GM19099 (cell line): ENCODE results near the gene IFT43.

ENCODE experiments used
- POLR2A ChIP-seq: IDR thresholded peaks from 3 replicates; pipeline ENCODE4 v1.6.1; 2011; ENCODE audit warnings: low read depth; ENCODE audit not compliant: insufficient read length; ENCODE audit errors: extremely low read depth

Gene IFT43

DNA sequence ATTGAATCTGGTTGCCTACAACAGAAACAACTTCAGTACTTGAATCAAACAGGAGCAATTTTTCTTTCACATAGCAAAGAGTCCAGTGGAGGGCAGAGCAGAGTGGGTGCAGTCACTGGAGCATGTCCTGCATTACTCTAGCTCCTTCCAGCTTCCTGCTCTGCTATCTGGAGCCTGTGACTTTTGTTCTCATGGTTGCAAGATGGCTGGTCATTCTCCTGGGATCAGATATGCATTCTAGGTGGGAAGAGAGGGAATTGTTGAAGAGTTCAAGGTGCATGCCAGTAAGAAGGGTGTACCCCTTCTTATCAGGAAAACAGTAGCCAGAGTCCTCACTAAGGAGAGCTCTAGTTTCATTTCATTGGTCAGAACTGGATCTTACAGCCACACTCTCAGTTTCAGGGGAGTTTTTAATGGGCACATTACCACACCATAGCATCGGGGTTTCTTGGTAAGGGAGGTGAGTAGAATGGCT, 8.0 kb downstream of the IFT43 start:
- TF ChIP-seq POLR2A: no peak

DNA sequence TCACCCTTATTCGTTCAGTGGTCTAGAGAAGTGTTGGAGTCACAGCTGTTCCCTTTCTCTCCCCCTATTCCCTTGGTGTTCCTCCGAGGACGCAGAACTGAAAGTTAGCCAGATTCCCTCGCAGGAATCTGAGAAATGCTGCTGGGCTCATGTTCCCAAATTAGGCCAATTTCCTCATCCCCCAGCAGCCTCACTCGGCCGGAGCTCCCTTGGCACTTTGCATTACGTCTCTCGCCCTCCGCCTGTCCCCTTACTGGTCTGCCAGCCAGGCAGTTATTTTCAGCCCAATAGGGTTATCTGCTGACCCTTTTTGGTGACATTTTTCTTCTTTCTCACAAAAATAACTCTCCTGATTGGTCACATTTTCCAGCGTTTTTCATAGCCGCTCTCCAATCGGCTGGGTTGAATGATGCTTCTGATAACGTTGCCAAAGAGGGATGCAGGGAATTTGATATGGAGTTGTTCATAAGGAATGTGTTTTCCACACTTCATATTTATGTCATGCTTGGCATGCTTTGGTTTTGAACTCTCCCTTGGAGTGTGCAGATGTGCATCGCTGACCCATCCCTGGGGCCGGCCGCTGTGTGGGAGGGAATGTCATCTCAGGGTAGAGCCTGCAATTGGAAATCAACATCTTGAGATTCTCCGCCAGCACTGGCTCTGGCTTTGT, 9.9 kb downstream of the IFT43 start:
- TF ChIP-seq POLR2A: no peak

DNA sequence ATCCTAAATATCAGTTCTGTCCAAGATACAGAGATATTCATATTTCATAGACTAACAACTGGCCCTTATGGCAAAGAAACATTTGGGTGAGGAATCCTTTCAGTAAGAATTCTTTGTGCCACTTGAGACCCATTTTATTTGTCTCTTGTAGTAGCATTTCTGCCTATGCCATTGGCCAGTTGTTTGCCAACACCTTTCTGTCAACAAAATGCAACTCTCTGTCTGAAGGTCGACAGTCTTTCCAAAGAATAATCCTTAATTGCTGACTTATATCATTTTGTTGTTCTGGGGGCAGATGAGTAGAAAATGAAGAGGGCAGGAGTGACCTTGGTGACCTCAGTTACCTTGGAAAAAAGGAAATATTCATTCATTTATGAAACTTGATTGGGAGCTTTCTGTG, 10.9 kb downstream of the IFT43 start:
- no peak for TF ChIP-seq POLR2A

DNA sequence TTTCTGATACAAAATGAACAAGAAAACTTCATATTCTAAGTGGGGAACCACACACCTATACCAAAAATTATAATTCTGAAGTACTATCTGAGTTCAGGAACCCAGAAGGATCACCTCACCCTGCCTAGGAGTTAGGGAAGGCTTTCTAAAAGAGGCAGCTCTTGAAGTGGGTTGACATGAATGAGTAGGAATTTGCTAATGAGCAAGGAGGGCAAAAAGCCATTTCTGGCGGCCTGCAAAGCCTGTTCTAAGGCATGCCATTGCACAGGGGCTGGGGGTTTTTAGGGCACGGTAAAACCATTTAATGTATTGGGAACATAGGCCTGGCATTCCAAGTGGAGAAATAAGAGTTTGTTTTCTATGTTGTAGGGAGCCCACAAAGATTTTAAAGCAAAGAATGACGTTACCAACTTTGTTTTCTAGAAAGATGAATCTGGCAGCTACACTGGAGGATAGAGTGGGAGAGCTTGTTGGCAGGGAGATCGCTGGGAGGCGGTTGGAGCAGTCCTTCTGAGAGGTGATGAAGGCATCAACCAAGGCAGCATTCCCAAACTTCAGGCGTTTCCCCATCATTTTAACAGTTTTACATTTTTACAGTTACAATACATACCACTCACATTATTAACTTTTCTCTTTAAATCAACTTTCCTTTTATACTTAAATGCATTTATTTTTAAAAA, 14.1 kb downstream of the IFT43 start:
- no peak for TF ChIP-seq POLR2A

DNA sequence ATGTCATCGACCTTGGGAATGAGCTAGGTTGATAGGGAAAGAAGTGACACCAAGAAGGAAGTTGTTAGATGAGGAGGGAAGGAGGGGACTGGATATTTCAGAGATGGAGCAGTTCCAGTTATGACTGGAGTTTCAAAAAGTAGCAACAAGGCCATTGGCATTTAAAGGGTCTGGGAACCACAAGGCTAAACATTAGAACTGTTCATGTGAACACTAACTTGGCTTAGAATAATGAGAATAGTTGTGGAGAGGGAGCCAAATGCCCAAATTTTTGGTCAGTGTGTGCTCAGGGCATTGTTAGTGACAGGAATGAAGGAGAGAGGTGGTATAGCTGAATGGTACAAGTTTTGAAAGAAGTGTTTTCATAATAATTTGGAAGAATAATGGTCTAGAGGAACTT, 16.8 kb downstream of the IFT43 start:
- TF ChIP-seq POLR2A: no peak

DNA sequence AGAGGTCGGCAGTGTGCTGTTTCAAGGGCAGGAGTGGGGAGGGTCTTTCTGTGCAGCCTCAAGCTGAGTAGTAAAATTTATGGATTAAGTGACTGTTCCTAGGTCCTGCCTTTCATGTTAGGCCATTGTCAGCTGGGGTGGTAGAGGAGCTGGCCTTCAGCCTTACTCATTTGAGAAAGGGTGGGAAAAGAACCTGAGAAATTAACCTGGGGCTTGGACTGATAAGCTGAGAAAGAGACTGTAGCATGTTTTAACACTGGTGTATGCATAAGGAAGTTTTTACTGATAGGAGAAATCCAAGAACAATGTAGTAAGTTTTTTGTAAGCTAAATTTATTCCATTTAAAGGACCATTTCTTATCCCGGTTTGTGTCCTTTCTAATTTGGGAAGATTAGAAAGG, 20.7 kb downstream of the IFT43 start:
- no peak for TF ChIP-seq POLR2A

DNA sequence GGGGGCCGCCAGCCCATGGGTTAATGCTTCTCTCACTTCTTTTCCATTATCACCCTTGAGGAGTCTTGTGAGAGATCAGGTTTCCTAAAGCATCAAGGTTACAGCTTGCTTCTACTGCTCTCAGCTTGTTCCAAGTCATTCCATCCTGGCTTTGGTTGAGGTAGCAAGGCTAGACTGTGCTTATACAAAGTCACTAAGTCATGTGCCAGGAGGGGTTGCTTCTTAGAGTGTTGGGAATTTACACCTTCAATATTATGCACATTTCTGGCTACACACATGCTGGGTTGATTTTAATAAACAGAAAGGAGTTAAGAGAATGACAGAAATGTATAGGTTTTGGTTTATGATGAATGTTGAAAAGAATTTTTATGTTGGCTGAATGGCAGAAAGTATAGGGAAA, 21.8 kb downstream of the IFT43 start:
- no peak for TF ChIP-seq POLR2A

DNA sequence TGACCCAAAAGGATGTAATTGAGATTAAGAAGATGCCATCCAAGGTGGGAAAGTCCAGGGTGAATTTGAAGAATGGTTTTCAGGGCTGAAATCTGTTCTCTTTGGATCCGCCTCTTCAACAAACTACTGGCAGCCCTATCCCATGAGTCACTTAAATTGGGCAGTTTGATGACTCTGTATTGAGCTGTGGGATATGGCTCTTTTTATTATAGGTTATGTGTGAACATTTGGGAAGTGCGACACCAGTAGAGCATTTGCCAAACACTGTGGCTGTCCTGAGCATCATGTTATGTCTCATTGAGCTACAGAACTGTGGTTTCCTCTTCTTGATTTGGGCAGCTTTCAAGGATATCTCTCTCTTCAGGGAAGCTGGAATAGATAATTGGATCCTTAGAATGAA, 22.3 kb downstream of the IFT43 start:
- TF ChIP-seq POLR2A: no peak

DNA sequence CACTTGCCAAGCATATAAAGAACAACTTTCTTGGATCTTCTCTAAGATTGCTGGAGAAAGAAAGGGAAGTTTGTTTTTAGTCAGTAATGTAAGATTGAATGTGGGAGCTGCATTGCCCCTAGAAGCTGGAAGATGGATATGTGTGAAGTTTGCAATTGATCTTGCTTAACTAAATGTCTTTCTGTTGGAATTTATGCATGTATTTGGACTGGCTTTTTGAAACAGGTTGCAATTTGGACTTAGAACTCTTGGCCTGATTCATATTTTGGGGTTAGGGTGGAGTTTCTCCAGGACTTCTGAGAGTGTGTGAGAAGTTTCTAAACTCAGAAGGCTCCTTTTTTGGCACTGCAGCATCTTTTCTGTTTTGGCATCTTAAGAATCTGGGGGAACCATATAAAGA, 26.4 kb downstream of the IFT43 start:
- TF ChIP-seq POLR2A: no peak

DNA sequence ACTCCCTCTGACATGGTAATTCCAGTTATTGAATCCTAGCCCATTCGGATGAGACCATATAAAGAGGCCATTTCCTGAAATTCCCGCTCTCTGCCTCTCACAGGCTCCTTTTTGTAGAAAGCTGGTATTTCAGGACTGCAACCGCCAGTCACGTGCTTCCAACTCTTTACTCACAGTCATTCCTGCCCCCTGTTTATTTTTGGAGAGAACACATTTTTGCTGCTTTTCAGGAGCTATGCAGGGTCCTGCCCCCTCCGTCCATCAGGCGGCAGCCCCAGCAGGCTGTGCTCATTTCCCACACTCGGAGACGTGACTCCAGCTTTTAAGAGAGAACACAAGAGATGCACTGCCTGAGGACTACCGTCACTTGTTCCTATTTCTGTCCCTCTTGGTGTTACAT, 26.8 kb downstream of the IFT43 start:
- TF ChIP-seq POLR2A: no peak

DNA sequence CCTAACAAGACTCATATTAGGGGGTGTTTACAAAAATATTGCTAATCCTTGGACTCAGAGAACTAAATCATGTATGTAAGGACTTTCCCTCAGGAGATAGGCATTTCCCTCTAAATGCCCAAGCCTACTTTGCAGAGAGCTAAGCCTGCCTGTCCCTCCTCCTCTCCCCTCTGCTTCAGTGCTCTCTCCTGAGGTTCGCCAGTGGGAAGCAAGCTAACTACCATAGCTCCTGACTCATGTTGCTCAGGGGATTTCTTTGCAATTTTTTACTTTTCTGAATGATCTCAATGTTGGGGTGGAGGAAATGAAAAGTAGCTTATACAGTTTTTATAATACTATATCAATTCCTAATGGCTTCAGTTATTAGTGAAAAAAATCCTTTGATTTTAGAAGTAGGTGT, 29.6 kb downstream of the IFT43 start:
- TF ChIP-seq POLR2A: no peak

DNA sequence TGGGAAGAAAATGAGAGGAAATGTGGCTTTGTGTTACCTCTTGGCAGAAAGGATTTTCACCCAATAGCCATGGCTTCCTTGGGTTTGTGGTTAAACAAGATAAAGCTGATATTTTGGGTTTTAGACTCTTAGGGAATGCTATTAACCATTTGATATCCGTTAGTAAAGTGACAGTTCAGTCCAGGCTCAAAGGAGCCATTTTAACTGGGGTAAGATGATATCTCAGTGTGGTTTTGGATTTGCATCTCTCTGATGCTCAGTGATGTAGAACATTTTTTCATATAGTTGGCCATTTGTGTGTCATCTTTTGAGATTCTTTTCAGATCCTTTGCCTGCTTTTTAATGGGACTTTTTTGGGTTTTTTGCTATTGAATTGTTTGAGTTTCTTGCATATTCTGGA, 30.1 kb downstream of the IFT43 start:
- TF ChIP-seq POLR2A: no peak

DNA sequence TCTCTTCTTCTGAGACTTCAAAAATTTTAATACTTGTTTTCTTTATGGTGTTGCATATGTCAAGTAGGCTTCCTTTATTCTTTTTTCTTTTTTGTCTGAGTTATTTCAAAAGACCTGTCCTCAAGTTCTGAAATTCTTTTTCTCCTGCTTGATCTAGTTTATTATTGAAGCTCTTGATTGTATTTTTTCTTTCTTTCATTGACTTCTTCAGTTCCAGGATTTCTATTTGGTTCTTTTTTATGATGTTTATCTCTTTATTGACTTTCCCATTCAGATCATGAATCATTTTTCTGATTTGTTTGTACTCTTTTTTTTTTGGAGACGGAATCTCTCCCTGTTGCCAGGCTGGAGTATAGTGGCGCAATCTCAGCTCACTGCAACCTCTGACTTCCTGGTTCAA, 34.1 kb downstream of the IFT43 start:
- TF ChIP-seq POLR2A: no peak

DNA sequence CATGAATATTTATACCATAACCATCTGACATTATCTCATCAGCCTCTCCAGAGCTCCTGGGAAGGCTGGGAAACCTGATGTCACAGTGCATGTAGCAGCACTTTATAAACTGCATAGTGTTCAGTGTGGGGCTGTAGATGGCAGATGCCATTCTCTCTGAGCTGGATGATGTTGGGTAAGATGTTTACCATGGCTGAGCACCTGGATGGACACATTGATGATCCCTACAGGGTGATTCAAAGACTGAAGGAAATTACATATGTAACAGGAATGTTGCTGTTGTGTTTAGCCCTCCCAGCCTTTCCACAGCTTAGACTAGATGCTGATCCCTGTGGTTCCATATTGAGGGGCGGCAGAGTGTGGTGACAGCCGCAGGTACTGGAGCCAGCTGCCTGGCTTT, 37.4 kb downstream of the IFT43 start:
- no peak for TF ChIP-seq POLR2A

DNA sequence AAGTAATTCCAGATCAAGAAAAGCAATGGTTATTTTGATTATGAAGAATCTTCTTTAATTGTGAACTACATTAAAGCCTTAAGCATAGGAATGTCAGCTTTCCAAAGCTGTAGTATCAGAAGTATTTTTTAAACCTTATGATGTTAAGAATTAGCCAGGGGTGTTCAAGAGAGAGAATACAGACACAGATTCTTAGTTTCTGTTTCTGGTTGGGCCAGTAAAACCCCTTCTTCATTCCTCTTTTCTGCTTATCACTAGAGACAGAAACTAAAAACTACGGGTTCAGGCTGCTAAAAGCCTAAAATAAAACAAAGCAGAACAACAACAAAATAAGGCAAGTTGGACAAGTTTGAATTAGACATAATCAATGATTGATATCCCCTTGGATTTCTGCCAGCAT, 38.2 kb downstream of the IFT43 start:
- TF ChIP-seq POLR2A: no peak

DNA sequence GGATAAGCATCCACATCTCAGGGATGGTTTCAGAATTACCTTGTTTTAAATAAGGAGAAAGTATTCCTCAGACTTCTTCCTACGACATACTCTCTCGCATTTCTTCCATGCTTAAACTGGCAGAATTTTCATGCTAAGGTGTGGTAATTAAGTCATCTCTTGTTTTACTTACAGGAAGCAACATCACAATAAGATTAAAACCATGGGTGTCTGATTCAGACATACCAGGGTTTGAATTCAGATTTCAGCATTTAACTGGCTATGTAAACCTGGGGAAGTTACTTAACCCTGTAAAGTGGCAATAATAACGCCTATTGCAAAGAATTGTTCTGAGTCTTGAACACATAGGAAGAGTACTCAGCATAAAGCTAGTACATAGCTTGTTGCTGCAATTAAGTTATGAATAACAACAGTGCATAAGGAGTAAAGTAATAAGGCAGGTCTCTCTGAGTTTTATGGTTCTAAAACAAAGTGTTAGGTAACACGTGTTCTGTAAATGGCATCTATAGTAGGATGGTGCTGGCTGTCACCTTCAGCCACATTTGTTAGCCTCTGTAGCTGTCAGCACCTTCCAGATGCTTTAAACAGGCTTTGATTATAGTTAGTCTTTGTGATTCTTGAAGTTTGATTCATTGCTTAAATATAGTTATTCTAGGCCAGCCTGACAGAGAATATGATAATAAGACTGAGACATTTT, 38.8 kb downstream of the IFT43 start:
- no peak for TF ChIP-seq POLR2A
